GM20000 (cell line): Measurements from ENCODE around the gene TMEM269.

Experiments used
- DNase-seq: peaks from one replicate; pipeline ENCODE4 v3.0.0; 2012; ENCODE audit warnings: low spot score
- TF ChIP-seq, protein P1 (sequence below): IDR thresholded peaks from 2 replicates; pipeline ENCODE4 v1.5.1; 2012; ENCODE audit warnings: mild to moderate bottlenecking, control low read depth; ENCODE audit errors: extremely low read depth, missing control alignments

TMEM269 gene, protein sequence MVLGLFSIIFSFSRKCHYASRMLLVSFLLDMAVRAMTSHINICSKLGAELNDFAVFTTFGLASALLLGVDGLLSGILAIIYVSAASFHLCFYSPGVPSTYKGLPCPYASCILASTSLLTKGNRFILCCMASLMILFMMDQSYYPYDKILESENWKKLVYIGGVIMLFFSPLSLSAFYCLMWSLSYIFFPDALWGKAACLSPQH

DNA sequence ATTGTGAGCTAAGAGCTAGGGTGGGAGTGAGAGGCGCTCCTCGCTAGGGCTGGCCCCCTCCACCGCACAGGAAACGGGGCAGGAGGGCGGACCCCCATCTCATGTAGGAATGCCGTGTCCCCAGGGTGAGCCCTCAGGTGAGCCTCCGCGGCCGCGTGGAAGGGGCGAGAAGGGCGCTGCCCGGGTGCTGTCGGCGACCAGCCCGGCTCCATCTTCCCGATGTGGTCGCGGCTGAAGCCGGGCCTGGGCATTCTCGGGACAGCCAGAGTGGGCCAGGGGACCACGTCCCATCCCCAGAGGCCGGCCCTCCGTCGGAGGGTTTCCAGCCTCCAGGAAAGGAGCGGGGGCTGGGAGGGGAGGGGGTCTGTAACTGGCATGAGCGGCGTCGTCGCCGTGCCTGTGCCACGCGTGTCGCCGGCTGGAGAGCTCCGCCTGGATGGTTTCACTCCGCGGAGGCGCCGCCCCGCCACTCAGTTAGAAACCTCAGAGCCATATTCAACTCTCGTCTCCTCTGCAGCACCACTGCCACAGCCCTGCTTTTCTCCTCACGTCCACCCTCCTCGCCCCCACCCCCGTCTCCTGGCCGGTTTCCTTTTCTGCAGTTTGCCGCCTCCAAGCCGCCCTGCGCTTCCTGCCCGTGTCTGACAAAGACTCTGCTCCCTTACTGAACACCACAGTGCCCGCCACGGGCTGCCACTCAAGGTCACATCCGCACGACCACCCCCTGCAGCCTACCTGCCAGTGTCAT lies at the start of gene TMEM269:
TSS of gene TMEM269 (plus strand) at position 46 of the 748 bp plus-strand sequence. CDS start 4,903 bp downstream, outside the sequence.
- TF ChIP-seq, protein P1, sequence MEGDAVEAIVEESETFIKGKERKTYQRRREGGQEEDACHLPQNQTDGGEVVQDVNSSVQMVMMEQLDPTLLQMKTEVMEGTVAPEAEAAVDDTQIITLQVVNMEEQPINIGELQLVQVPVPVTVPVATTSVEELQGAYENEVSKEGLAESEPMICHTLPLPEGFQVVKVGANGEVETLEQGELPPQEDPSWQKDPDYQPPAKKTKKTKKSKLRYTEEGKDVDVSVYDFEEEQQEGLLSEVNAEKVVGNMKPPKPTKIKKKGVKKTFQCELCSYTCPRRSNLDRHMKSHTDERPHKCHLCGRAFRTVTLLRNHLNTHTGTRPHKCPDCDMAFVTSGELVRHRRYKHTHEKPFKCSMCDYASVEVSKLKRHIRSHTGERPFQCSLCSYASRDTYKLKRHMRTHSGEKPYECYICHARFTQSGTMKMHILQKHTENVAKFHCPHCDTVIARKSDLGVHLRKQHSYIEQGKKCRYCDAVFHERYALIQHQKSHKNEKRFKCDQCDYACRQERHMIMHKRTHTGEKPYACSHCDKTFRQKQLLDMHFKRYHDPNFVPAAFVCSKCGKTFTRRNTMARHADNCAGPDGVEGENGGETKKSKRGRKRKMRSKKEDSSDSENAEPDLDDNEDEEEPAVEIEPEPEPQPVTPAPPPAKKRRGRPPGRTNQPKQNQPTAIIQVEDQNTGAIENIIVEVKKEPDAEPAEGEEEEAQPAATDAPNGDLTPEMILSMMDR: no peak
- peak; percentile 65 for DNase-seq

DNA sequence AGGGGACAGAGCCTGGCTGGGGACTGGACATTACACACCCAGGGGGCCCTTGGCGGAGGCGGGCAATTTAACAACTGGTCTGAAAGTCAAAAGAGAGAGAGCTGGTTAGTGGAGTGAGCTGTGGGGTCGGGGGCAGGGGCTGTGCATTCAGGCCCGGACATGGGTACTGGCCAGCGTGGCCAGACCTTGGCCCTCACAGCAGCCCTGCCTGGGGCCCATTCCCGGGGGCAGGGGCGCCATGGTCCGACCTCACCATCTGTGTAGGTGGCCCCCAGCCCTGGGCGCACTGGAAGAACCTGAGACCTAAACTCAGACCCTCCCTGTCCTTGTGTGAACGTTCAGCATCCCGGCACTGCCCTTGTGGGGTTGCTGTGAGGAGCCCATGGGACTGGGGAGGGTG lies 49.7 kb upstream of the TMEM269 start:
- DNase-seq: no peak
- TF ChIP-seq, protein P1: no peak

DNA sequence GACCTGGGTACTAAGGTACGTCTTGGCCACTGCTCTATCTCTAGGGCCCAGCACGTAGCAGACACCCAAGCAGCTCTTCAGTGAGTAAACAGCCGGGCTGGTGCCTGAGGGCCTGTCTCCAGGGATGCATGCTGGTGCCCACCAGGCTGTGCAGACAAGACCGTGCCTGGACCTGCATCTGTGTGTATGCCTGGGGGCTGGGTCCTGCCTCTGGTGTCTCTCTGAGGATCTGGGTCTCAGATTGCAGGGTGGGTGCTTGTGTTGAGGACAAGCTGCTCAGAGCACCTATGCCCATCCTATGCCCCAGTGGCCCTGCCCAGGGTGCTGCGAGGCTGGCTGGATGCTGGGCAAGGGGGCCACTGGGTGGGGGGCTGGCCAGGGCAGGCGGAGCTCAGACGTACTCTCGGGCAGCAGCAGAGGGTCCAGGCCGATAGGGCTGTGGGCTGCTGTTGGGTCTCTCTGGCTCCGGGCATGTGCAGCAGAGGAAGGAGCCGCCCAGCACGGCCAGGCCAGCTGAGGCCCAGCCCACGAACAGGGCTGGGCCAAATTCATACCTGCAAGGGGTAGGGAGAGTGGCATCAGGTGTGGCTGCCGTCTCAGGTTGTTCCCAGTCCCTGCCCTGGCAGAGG lies 49.2 kb upstream of the TMEM269 start:
- TF ChIP-seq, protein P1: no peak
- DNase-seq: peak; percentile 11

DNA sequence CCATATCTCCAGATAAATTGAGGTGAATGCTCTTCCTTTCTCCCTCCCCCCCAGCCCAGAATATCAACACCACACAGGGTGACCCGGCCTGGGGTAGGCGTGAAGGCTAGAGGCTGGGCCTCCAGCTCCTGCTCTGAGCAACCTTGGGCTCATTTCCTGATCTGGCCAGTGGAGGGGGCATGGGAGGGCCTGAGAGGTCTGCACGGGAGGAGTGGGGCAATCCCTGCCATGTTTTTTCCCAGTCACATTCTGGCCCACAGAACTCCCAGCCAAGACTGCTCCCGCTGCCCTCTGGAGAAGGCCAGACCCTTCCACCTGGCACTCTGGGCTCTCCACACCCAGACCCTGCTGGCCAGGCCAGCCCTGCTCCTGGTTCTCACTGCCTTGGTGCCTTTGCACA lies 48.6 kb upstream of the TMEM269 start:
- peak; percentile 46 for DNase-seq
- TF ChIP-seq, protein P1: no peak

DNA sequence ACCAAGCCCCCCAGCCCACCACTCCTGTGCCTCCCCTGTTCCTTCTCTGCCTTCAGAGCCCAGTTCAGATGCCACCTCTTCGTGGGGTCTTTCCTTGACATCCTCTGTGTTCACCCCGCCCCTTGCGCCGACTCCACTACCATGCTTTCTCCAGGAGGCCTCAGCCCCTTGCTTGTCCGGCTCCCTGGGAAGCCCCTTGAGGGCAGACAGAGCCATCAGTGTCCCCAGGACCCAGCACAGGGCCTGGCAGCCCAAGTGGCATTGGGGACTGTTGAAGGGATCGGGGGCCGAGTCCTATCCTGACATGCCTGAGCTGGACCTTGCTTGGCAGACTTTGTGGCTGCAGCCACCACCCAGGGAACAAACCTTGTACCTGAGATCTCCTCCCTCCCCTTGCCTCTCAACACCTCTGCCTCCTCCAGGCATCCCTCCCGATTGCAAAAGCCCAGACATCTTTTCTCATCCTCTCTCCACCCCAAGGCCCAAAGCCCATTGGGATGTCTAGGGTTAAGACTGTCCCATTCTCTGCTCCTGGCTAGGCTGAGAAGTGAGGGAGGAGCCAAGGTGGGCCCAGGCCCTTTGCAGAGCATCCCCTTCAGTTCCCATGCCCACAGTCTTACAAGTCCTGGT lies 48.1 kb upstream of the TMEM269 start:
- TF ChIP-seq, protein P1: no peak

DNA sequence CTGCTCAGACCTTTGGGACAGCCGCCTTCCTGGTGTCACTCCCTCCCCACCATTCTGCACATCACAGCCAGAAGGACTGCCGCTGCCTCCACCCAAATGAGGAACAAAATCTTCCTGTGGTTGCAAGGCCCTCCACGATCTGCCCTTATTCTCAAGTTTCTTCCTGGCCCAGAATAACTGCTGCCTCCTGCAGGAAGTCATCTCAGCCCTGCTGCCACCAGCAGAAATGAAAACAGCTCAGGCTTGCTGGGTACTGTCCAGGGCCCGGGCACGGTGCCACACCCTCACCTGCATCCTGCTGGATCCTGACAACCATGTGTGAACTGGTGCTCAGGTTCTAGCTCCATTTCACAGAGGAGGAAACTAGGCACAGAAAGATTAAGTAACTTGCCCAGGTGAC lies 47.5 kb upstream of the TMEM269 start:
- peak; percentile 65 for DNase-seq
- TF ChIP-seq, protein P1: no peak

More for the DNA sequence above, 48.1 kb upstream of the TMEM269 start:
- peak; percentile 13 for DNase-seq
